HepG2 (cell line): ENCODE results near the gene NBEAL2. TPM values are rescaled to one million over a fixed set of nuclear protein-coding genes. Genes with fewer than 3 reads are reported as not detected.

Source experiments
- ARNT2 ChIP-seq: sonication (generic); formaldehyde crosslinking; IDR thresholded peaks from 2 replicates; pipeline ENCODE4 v1.8.0; 2022; ENCODE audit warnings: mild to moderate bottlenecking, low read depth, missing genetic modification reagents, moderate library complexity
- CBX2 ChIP-seq, 2 experiments: fragments of 200-600 bp in 1 of 2; sonication (generic); formaldehyde crosslinking in 1 of 2; IDR thresholded peaks; 2 replicates each; pipeline versions ENCODE4 v1.7.0 to v1.8.1; 2018 to 2022; ENCODE audit warnings: low read depth in 2 of 2, low read length in 1 of 2, mild to moderate bottlenecking in 1 of 2, missing genetic modification reagents in 1 of 2
- POLR2A ChIP-seq, 2 experiments: IDR thresholded peaks; 2 replicates each; pipeline ENCODE4 v1.6.1; 2011; ENCODE audit warnings: low read depth in 2 of 2, low read length in 2 of 2, mild to moderate bottlenecking in 1 of 2, moderate library complexity in 1 of 2; ENCODE audit not compliant: insufficient read depth in 1 of 2
- SAP130 ChIP-seq: IDR thresholded peaks from 2 replicates; pipeline ENCODE4 v1.6.1; 2016; ENCODE audit warnings: low read depth
- SNRNP70 ChIP-seq: fragments of 200-400 bp; formaldehyde crosslinking; IDR thresholded peaks from 2 replicates; pipeline ENCODE4 v1.6.1; 2017; ENCODE audit warnings: mild to moderate bottlenecking, low read depth, low read length, moderate library complexity
- TEAD2 ChIP-seq: sonication (generic); formaldehyde crosslinking; IDR thresholded peaks from 2 replicates; pipeline ENCODE4 v1.9.0; 2021; ENCODE audit warnings: missing genetic modification reagents
- ZBTB1 ChIP-seq: sonication (generic); formaldehyde crosslinking; IDR thresholded peaks from 2 replicates; pipeline ENCODE4 v1.4.0; 2020; ENCODE audit warnings: missing genetic modification reagents, borderline replicate concordance
- ZNF30 ChIP-seq: sonication (generic); formaldehyde crosslinking; IDR thresholded peaks from 2 replicates; pipeline ENCODE4 v1.5.0; 2020; ENCODE audit warnings: mild to moderate bottlenecking, missing genetic modification reagents
- ZNF33B ChIP-seq: sonication (generic); formaldehyde crosslinking; IDR thresholded peaks from 2 replicates; pipeline ENCODE4 v1.5.1; 2020; ENCODE audit warnings: mild to moderate bottlenecking, missing genetic modification reagents
- ZSCAN9 ChIP-seq: IDR thresholded peaks from 2 replicates; pipeline ENCODE4 v1.6.1; 2016; ENCODE audit warnings: borderline replicate concordance
- polyA plus RNA-seq, 8 experiments: library from polyadenylated mRNA; depleted of rRNA in 3 of 8; stranded (reverse) in 7 of 8; unstranded in 1 of 8; fragments of >200 nt; fragmentation: Illumina TruSeq in 4 of 8; extraction: Trizol in 4 of 8; gene quantifications; 2 replicates each; pipeline versions ENCODE4 v1.2.1 to v1.2.3, GENCODE V29; 2011 to 2016; ENCODE audit warnings: low read depth in 4 of 8, missing spikeins in 1 of 8, mixed read lengths in 1 of 8; ENCODE audit not compliant: insufficient read depth in 1 of 8
- total RNA-seq, 5 experiments: library from RNA; depleted of rRNA; stranded (reverse); fragments of >200 nt; fragmentation: Illumina TruSeq; extraction: Trizol; gene quantifications; 2 replicates each; pipeline ENCODE4 v1.2.3, GENCODE V29; 2016; ENCODE audit warnings: low read depth in 1 of 5
- TF ChIP-seq, protein P1 (sequence below): sonication (generic); formaldehyde crosslinking; IDR thresholded peaks from 2 replicates; pipeline ENCODE4 v1.4.0; 2020; ENCODE audit warnings: low read depth, missing genetic modification reagents
- TF ChIP-seq, protein P2 (sequence below): sonication (generic); formaldehyde crosslinking; IDR thresholded peaks from 2 replicates; pipeline ENCODE4 v1.4.0; 2020; ENCODE audit warnings: missing genetic modification reagents
- TF ChIP-seq, protein P3 (sequence below): sonication (generic); formaldehyde crosslinking; IDR thresholded peaks from 2 replicates; pipeline ENCODE4 v1.5.0; 2020; ENCODE audit warnings: mild to moderate bottlenecking, missing genetic modification reagents
- TF ChIP-seq, protein P4 (sequence below): sonication (generic); formaldehyde crosslinking; IDR thresholded peaks from 2 replicates; pipeline ENCODE4 v1.4.0; 2020; ENCODE audit warnings: missing genetic modification reagents, borderline replicate concordance

Gene NBEAL2
- total and polyA plus RNA-seq, 2 of the 13 experiments (the other 11 are each of a cell fraction or from before 2014, with no cell fraction given), result 9.7 to 12.4 TPM

DNA sequence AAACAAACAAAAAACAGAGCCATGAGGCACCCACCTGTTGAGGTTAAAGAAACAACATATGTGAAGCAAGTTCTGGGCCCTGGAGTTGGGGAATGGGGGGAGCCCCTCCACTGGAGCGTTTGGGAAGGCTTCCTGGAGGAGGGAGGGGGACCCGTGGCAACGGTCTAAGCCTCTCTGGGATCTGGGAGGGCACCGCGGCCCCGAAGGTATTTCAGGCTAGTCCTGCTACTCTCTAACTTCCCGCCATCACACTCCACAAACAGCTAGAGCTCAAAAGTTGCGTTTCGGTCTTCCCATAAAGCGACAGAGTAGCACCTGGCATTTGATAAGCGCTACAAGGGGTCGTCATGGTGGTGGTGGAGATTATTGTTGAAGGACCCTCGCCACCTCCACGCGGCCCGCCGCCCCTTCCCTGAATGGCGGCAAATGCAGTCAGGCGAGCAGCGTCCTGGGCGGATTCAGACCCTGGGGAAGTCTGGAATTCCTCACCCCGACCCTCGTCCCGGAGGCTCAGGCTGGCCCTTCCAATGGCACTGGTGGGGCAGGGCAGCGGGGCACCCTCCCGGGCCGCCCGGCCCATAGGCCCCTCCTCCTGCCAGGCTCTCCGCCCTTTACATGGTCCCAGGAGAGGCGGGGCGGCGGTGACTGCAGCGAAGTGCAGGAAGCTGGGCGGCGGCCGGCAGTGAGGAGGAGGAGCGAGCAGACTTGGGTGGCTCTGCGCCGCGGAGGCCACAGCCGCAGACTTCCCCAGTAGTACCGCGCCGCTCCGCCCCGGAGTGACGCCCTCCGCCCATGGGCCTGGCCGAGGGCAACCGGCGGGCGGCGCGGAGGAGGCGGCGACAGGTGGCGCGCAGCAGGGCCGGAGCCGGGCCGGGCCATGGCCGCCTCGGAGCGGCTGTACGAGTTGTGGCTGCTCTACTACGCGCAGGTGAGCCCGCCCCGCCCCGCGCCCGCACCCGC lies at the start of gene NBEAL2 (continued):
- TF ChIP-seq, protein P1, sequence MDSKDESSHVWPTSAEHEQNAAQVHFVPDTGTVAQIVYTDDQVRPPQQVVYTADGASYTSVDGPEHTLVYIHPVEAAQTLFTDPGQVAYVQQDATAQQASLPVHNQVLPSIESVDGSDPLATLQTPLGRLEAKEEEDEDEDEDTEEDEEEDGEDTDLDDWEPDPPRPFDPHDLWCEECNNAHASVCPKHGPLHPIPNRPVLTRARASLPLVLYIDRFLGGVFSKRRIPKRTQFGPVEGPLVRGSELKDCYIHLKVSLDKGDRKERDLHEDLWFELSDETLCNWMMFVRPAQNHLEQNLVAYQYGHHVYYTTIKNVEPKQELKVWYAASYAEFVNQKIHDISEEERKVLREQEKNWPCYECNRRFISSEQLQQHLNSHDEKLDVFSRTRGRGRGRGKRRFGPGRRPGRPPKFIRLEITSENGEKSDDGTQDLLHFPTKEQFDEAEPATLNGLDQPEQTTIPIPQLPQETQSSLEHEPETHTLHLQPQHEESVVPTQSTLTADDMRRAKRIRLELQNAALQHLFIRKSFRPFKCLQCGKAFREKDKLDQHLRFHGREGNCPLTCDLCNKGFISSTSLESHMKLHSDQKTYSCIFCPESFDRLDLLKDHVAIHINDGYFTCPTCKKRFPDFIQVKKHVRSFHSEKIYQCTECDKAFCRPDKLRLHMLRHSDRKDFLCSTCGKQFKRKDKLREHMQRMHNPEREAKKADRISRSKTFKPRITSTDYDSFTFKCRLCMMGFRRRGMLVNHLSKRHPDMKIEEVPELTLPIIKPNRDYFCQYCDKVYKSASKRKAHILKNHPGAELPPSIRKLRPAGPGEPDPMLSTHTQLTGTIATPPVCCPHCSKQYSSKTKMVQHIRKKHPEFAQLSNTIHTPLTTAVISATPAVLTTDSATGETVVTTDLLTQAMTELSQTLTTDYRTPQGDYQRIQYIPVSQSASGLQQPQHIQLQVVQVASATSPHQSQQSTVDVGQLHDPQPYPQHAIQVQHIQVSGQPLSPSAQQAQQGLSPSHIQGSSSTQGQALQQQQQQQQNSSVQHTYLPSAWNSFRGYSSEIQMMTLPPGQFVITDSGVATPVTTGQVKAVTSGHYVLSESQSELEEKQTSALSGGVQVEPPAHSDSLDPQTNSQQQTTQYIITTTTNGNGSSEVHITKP (CRISPR knock-in tag), result peak; percentile 53; the same call in 1 of the 2 replicates
- no peak for TF ChIP-seq SNRNP70
- TF ChIP-seq ZNF30 (CRISPR knock-in tag), result no peak
- TF ChIP-seq ZSCAN9 (CRISPR knock-in tag), result peak; percentile 45; the same call in 1 of the 2 replicates
- 0 out of 2 replicates have a peak, but pooled peaks have one; percentile 48 for TF ChIP-seq ARNT2
- TF ChIP-seq, protein P2, sequence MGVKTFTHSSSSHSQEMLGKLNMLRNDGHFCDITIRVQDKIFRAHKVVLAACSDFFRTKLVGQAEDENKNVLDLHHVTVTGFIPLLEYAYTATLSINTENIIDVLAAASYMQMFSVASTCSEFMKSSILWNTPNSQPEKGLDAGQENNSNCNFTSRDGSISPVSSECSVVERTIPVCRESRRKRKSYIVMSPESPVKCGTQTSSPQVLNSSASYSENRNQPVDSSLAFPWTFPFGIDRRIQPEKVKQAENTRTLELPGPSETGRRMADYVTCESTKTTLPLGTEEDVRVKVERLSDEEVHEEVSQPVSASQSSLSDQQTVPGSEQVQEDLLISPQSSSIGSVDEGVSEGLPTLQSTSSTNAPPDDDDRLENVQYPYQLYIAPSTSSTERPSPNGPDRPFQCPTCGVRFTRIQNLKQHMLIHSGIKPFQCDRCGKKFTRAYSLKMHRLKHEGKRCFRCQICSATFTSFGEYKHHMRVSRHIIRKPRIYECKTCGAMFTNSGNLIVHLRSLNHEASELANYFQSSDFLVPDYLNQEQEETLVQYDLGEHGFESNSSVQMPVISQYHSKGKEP (CRISPR knock-in tag), result no peak
- no peak for TF ChIP-seq CBX2 (IDR thresholded peaks at IDR 0.05; ENCODE audit: low read depth, low read length)
- no peak for TF ChIP-seq CBX2 (CRISPR knock-in tag; IDR thresholded peaks at IDR 0.05; ENCODE audit: low read depth)
- peak; percentile 72; the same call in 1 of the 2 replicates for TF ChIP-seq ZNF33B (CRISPR knock-in tag)
- TF ChIP-seq POLR2A (IDR thresholded peaks at IDR 0.05; ENCODE audit: insufficient read depth in 1 of 2, low read depth in 2 of 2, low read length in 2 of 2), result peak in 1 of 2 experiments; percentile 52; a peak in 1 of 4 replicates
- TF ChIP-seq, protein P3, sequence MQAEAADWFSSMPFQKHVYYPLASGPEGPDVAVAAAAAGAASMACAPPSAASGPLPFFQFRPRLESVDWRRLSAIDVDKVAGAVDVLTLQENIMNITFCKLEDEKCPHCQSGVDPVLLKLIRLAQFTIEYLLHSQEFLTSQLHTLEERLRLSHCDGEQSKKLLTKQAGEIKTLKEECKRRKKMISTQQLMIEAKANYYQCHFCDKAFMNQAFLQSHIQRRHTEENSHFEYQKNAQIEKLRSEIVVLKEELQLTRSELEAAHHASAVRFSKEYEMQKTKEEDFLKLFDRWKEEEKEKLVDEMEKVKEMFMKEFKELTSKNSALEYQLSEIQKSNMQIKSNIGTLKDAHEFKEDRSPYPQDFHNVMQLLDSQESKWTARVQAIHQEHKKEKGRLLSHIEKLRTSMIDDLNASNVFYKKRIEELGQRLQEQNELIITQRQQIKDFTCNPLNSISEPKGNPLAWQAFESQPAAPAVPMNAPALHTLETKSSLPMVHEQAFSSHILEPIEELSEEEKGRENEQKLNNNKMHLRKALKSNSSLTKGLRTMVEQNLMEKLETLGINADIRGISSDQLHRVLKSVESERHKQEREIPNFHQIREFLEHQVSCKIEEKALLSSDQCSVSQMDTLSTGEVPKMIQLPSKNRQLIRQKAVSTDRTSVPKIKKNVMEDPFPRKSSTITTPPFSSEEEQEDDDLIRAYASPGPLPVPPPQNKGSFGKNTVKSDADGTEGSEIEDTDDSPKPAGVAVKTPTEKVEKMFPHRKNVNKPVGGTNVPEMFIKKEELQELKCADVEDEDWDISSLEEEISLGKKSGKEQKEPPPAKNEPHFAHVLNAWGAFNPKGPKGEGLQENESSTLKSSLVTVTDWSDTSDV (CRISPR knock-in tag), result no peak
- TF ChIP-seq ZBTB1, result no peak
- TF ChIP-seq TEAD2 (CRISPR knock-in tag), result no peak
- TF ChIP-seq SAP130, result peak; percentile 82
- TF ChIP-seq, protein P4, sequence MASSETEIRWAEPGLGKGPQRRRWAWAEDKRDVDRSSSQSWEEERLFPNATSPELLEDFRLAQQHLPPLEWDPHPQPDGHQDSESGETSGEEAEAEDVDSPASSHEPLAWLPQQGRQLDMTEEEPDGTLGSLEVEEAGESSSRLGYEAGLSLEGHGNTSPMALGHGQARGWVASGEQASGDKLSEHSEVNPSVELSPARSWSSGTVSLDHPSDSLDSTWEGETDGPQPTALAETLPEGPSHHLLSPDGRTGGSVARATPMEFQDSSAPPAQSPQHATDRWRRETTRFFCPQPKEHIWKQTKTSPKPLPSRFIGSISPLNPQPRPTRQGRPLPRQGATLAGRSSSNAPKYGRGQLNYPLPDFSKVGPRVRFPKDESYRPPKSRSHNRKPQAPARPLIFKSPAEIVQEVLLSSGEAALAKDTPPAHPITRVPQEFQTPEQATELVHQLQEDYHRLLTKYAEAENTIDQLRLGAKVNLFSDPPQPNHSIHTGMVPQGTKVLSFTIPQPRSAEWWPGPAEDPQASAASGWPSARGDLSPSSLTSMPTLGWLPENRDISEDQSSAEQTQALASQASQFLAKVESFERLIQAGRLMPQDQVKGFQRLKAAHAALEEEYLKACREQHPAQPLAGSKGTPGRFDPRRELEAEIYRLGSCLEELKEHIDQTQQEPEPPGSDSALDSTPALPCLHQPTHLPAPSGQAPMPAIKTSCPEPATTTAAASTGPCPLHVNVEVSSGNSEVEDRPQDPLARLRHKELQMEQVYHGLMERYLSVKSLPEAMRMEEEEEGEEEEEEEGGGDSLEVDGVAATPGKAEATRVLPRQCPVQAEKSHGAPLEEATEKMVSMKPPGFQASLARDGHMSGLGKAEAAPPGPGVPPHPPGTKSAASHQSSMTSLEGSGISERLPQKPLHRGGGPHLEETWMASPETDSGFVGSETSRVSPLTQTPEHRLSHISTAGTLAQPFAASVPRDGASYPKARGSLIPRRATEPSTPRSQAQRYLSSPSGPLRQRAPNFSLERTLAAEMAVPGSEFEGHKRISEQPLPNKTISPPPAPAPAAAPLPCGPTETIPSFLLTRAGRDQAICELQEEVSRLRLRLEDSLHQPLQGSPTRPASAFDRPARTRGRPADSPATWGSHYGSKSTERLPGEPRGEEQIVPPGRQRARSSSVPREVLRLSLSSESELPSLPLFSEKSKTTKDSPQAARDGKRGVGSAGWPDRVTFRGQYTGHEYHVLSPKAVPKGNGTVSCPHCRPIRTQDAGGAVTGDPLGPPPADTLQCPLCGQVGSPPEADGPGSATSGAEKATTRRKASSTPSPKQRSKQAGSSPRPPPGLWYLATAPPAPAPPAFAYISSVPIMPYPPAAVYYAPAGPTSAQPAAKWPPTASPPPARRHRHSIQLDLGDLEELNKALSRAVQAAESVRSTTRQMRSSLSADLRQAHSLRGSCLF (CRISPR knock-in tag), result no peak
